Measurements from ENCODE around the gene AQP1. TPM values are rescaled to one million over a fixed set of nuclear protein-coding genes. Genes with fewer than 3 reads are reported as not detected.

Gene AQP1
- total RNA-seq, 4 donors from 2014 or later, result 21.3 to 98.3 (median 28.4) TPM

- in situ Hi-C loops (cut with MboI; ENCODE audit: low pct_ligation_motif_present in 1 of 4, low pct_unique_long_range_greater_than_20kb in 1 of 4, low sequenced_read_pairs in 3 of 4) (no loop called here), intact Hi-C loops (cut with DNase I; ENCODE audit: low total_unique reads) (no loop called here)
- no peaks in the 10 kb centered on the region for H3K36me3 ChIP-seq
- H3K4me1 ChIP-seq, result peaks cover 9 to 26% (median 20%) of the 10 kb centered on the region in 4 donors
- no peak for DNase-seq
- no peak overlapping the region for H3K4me3 ChIP-seq
- H3K27me3 ChIP-seq, result no peaks in the 10 kb centered on the region
- 91% methylated on average over 10 of the region's 11 CpGs; no CpG with 5 or more reads in 1 of the 2 donors for WGBS, 2 donors (ENCODE audit: low coverage in 1 of 2)
- no peak overlapping the region for H3K27ac ChIP-seq
- TF ChIP-seq POLR2AphosphoS5 (IDR thresholded peaks at IDR 0.05), result no peak
- TF ChIP-seq EP300 (IDR thresholded peaks at IDR 0.05; ENCODE audit: low read depth), result no peak
- TF ChIP-seq POLR2A (IDR thresholded peaks at IDR 0.05), result no peak
- TF ChIP-seq CTCF (IDR thresholded peaks at IDR 0.05), result no peak
- no peaks in the 10 kb centered on the region for H3K9me3 ChIP-seq
Observed at GRCh38 chr7:30902466-30902865, 9.2 kb upstream of the AQP1 start.

- in situ Hi-C loops (cut with MboI; ENCODE audit: low pct_ligation_motif_present in 1 of 4, low pct_unique_long_range_greater_than_20kb in 1 of 4, low sequenced_read_pairs in 3 of 4) (no loop called here), intact Hi-C loops (cut with DNase I; ENCODE audit: low total_unique reads) (no loop called here)
- no peak overlapping the region for H3K27ac ChIP-seq
- H3K4me3 ChIP-seq, result no peak overlapping the region
- no peaks in the 10 kb centered on the region for H3K36me3 ChIP-seq
- peaks cover 9 to 29% (median 18%) of the 10 kb centered on the region in 4 donors for H3K4me1 ChIP-seq
- TF ChIP-seq EP300 (IDR thresholded peaks at IDR 0.05; ENCODE audit: low read depth), result no peak
- no peak for TF ChIP-seq CTCF (IDR thresholded peaks at IDR 0.05)
- no peak for TF ChIP-seq POLR2A (IDR thresholded peaks at IDR 0.05)
- TF ChIP-seq POLR2AphosphoS5 (IDR thresholded peaks at IDR 0.05), result no peak
- H3K27me3 ChIP-seq, result no peaks in the 10 kb centered on the region
- WGBS, 2 donors (ENCODE audit: low coverage in 1 of 2), result 95% methylated on average over 8 of the region's 8 CpGs; no CpG with 5 or more reads in 1 of the 2 donors
- H3K9me3 ChIP-seq, result no peaks in the 10 kb centered on the region
- no peak for DNase-seq
Observed at GRCh38 chr7:30903146-30903545, 8.5 kb upstream of the AQP1 start.

- intact Hi-C loops (cut with DNase I; ENCODE audit: low total_unique reads), result no loop called here
- Histone ChIP-seq H3K4me3 (no peak overlapping the region), H3K9me3 (no peaks in the 10 kb centered on the region), H3K36me3 (no peaks in the 10 kb centered on the region), H3K27ac (peak overlapping the region in 1 of 4 donors; percentile 19), H3K4me1 (peaks cover 9 to 32% (median 18%) of the 10 kb centered on the region in 4 donors), H3K27me3 (no peaks in the 10 kb centered on the region)
- TF ChIP-seq POLR2AphosphoS5 (IDR thresholded peaks at IDR 0.05), result no peak
- no peak for TF ChIP-seq POLR2A (IDR thresholded peaks at IDR 0.05)
- no peak for TF ChIP-seq CTCF (IDR thresholded peaks at IDR 0.05)
- TF ChIP-seq EP300 (IDR thresholded peaks at IDR 0.05; ENCODE audit: low read depth), result no peak
- WGBS, 2 donors (ENCODE audit: low coverage in 1 of 2), result 86% methylated on average over 8 of the region's 9 CpGs; no CpG with 5 or more reads in 1 of the 2 donors
- no peak for DNase-seq
- in situ Hi-C loops (cut with MboI; ENCODE audit: low pct_ligation_motif_present in 1 of 4, low pct_unique_long_range_greater_than_20kb in 1 of 4, low sequenced_read_pairs in 3 of 4), result no loop called here
Observed at GRCh38 chr7:30904561-30904960, 7.1 kb upstream of the AQP1 start.

- Histone ChIP-seq H3K4me3 (no peak overlapping the region), H3K9me3 (no peaks in the 10 kb centered on the region), H3K27ac (peak overlapping the region; percentile 19 to 41 (median 34)), H3K4me1 (peaks cover 12 to 40% (median 23%) of the 10 kb centered on the region in 4 donors), H3K36me3 (no peaks in the 10 kb centered on the region), H3K27me3 (no peaks in the 10 kb centered on the region)
- TF ChIP-seq CTCF (IDR thresholded peaks at IDR 0.05) (no peak), EP300 (IDR thresholded peaks at IDR 0.05; ENCODE audit: low read depth) (no peak), POLR2A (IDR thresholded peaks at IDR 0.05) (no peak), POLR2AphosphoS5 (IDR thresholded peaks at IDR 0.05) (no peak)
- DNase-seq, result peak; percentile 38
- intact Hi-C loops (cut with DNase I; ENCODE audit: low total_unique reads), result no loop called here
- WGBS, 2 donors (ENCODE audit: low coverage in 1 of 2), result 70 to 100% methylated on average over 1 to 14 of the region's 15 CpGs
- in situ Hi-C loops (cut with MboI; ENCODE audit: low pct_ligation_motif_present in 1 of 4, low pct_unique_long_range_greater_than_20kb in 1 of 4, low sequenced_read_pairs in 3 of 4), result no loop called here
Observed at GRCh38 chr7:30905078-30906012, 6.3 kb upstream of the AQP1 start.
